Breast epithelium (tissue), 3 donors: ENCODE measurements around the gene FBXO11.

ENCODE experiments used
- CTCF ChIP-seq, 3 donors: fragments of 450-650 bp; IDR thresholded peaks; one replicate each; pipeline ENCODE4 v1.5.1; 2016 to 2017; ENCODE audit warnings: antibody characterized with exemption in 3 of 3, mild to moderate bottlenecking in 3 of 3, moderate library complexity in 3 of 3
- POLR2A ChIP-seq: fragments of 450-650 bp; IDR thresholded peaks from one replicate; pipeline ENCODE4 v1.6.1; 2016; ENCODE audit warnings: antibody characterized with exemption, mild to moderate bottlenecking, moderate library complexity

- TF ChIP-seq CTCF (IDR thresholded peaks at IDR 0.05) (no peak), POLR2A (no peak)
These were observed 90.5 kb downstream of the FBXO11 start for GRCh38 chr2:47815764-47816163.
